ENCODE data around the gene HM13. TPM values are rescaled to one million over a fixed set of nuclear protein-coding genes. Genes with fewer than 3 reads are reported as not detected.
"Not testable (repeated sequence)": the region's sequence is repeated elsewhere in the genome, so short reads cannot be mapped to it uniquely, and the experiment has no call there.

HM13 gene
- polyA plus RNA-seq, 3 donors, result 130 to 147 (median 133) TPM

DNA sequence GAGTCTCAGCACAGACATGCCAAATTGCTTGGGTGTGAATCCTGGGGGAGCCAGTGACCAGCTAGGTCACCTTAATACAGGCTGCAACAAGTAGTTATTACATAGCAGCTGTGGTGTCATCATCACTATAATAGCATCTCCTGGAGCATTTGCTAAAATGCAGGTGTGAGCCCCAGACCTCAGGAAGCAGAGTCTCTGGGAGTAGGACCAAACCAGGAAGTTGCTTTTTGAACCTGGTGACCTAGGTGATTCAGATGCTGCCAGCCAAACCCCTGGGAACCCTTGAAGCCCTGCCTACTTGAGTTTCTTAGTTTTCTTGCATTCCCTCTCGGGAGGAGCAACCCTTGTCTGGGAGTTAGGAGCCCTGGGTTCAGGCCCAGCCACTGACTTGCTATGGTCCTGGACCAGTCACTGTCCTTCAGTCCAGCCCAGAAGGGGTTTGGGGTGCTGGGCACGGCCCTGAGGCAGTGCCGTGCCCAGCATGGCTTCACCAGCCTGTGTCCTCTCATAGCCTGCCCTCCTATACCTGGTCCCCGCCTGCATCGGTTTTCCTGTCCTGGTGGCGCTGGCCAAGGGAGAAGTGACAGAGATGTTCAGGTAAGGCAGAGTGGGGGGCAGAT lies 51.6 kb downstream of the HM13 start:
- DNase-seq (ENCODE audit: low read depth in 3 of 3, low spot score in 2 of 3), result no peak

DNA sequence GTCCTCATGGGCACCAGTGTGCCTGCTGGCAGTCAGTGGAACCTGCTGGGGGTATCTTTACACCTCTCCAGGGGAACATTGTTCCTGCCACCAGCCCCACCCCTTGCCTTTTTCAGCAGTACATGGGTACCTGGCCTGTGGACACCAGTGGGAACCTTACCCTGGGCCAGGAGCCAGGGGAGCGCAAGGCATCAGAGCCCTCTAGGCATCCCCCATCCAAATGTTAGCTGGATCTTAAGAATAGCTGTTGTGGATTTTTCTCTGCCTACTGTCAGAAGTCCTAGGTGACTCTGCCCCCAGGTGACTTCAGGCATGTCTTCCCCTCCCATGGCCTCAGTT lies 52.0 kb downstream of the HM13 start:
- DNase-seq (ENCODE audit: low read depth in 3 of 3, low spot score in 2 of 3), result no peak

DNA sequence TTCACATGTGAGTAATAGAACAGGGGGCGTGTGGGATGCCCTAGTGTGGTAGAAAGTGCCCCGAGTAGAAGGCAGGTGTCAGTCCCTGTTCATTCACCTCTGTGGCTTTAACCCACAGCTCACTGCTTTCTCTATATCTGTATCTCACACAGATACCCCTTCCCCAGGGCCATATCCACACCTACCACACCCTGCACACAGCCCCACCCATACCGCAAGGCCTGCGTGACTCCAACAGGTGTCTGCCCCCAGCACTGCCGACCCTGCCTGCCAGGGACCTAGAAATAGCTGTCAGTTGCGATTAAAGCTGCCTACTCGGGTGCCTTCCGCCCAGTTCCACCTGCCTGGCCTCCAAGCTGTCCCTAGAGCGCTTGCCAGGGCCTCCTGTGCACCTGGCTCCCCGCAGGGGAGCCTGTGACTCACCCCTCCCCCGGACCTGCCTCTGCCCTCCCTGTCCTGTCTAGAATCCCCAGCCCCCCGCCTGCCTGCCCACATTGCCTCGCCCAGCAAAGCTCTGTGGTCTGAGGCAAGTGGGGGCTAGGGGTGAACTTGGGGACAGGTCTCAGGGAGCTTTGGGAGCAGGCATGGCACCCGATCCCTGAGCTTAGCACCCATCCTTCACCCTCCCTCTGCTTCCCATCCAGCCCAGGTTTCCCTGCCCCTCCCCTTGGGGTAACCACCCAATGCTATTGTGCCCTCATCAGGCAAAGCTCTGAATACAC lies 52.6 kb downstream of the HM13 start:
- DNase-seq (ENCODE audit: low read depth in 3 of 3, low spot score in 2 of 3), result no peak

DNA sequence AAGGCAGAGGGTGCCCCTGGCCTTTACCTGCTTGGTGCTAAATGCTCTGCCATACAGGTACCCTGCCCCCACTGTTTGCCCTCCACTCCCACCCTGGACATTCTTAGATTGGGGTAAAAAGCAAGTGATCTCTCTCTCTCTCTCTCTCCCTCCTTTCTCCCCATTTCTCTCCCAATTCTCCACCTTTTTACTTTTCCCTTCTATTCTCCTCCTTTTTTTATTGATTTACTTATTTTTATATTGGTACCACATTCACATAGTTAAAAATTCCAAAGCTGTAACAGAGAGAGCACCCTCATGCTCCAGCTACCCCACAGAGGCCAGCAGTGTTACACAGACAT lies 53.1 kb downstream of the HM13 start:
- no peak for DNase-seq (ENCODE audit: low read depth in 3 of 3, low spot score in 2 of 3)

GRCh38 chr20:31568041-31568731 lies 53.9 kb downstream of the HM13 start:
- DNase-seq (ENCODE audit: low read depth in 3 of 3, low spot score in 2 of 3), result no peak

DNA sequence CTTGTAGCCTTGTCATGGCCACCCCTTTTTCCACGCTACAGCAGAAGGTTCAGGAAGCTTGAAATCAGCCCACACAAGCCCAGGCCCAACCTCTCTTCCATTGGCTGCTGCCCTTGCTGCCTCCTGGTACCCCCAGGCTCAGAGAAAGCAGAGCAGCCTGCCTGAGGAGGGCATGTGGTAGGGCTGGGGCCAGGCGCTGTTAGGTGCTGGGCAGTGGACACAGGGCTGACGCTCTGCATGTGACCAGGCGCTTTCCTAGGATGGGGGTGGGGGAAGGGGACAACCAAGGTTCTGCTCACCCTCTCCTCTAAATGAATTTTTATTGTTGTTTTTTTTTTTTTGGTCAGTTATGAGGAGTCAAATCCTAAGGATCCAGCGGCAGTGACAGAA lies 54.5 kb downstream of the HM13 start:
- no peak for DNase-seq (ENCODE audit: low read depth in 3 of 3, low spot score in 2 of 3)

GRCh38 chr20:31569163-31570020 lies 55.1 kb downstream of the HM13 start:
- DNase-seq (ENCODE audit: low read depth in 3 of 3, low spot score in 2 of 3), result no peak

DNA sequence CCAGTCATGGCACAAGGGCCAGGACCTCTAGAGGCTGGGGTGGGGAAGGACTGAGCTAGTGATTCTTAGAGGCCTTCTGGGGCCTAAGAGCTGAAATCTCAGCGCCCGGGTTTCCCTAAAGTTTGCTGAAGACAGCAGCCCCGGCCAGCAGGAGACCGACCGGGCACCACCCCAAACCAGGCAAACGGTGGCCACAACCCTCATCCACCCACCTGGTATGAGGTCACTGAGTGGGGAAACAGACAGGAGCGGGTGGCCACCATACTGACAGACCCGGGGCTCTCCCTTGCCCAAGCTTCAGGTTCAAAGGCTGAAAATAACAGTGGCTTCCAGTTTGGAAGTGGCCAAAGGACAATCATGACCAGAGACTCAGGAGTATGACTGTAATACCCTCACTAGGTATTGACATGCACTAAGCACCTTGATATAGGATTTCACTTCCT lies 55.8 kb downstream of the HM13 start:
- no peak for DNase-seq (ENCODE audit: low read depth in 3 of 3, low spot score in 2 of 3)

DNA sequence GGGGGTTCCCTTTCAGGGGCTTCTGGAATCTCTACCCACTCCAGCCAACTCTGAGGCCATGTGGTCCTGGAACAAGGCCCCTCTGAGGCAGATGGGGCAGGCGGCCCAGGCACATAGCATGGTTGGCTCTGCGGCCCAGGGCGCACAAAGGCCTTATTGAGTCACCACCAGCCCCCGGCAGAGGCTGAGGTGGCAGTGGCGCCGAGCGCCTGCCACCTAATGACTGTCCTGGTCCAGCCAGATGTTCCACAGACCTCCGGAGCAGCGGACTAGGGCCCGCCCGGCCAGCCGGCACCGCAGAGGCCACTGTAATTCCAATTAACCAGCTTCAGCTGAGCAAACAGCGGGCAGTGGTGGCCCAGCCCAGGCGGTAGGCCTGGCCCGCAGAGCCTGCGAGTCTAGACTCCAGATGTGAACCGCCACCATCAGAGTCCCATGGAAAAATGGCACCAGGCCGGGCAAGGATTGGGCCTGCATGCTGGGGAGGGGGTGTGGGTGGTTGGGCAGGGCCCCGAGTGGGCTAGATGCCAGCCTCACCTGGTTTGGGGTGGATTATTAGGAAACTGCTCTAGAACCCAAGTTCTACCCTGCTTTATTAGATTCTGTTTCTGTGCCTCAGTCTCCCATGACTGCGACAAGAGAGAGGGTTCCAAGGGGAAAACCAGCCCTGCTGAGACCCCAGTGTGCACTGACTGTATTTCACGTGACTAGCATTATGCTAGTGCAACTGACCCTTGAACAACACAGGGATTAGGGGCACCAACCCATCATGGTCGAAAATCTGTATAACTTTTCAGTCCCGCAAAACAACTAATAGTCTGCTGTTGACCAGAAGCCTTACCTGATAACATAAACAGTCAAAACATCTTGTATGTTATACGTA lies 56.7 kb downstream of the HM13 start:
- no peak for DNase-seq (ENCODE audit: low read depth in 3 of 3, low spot score in 2 of 3)

- DNase-seq (ENCODE audit: low read depth in 3 of 3, low spot score in 2 of 3), result no peak
Observed at GRCh38 chr20:31572042-31572700, 57.9 kb downstream of the HM13 start.

DNA sequence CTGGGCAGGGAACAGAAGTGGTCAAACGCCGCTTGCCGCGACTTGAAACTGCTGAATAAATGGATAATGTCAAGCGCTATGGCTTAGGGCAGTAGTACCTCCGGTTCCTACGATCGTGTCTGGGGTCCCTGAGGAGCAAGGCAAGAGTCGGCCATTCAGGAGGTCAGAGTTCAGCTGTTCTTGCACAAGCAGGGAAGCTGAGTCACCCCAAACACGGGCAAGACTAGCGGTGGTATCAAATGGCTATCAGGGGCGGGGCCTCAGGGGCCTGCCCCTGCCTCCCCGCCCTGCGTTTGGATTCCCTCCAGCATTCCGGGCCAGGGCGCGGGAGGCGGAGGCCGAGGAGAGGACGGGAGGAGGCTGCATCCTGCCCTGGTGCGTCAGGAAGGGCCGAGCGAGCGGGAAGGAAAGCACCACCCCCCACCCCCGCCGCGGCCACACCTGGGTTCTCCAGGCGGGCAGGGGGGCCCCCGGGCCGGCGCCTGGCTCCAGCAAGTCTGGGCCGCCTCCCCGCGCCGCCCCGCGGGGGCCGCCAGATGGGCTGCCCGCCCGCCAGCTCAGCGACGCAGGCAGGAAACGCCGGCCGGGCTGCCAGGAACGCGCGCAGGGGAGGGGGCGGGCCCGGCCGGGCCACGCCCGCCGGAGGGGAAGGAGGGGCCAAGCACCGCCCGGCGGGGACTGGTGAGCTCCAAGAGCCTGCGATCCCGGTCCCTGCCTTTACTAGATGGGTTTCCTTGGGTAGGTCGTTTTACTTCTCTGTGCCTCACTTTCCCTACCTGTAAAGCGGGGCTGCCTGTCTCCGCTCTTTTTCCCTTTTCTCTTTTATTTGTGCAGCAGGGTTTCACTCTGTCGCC lies 58.7 kb downstream of the HM13 start:
- peak; percentile 82 to 90 (median 90) for DNase-seq (ENCODE audit: low read depth in 3 of 3, low spot score in 2 of 3)

DNA sequence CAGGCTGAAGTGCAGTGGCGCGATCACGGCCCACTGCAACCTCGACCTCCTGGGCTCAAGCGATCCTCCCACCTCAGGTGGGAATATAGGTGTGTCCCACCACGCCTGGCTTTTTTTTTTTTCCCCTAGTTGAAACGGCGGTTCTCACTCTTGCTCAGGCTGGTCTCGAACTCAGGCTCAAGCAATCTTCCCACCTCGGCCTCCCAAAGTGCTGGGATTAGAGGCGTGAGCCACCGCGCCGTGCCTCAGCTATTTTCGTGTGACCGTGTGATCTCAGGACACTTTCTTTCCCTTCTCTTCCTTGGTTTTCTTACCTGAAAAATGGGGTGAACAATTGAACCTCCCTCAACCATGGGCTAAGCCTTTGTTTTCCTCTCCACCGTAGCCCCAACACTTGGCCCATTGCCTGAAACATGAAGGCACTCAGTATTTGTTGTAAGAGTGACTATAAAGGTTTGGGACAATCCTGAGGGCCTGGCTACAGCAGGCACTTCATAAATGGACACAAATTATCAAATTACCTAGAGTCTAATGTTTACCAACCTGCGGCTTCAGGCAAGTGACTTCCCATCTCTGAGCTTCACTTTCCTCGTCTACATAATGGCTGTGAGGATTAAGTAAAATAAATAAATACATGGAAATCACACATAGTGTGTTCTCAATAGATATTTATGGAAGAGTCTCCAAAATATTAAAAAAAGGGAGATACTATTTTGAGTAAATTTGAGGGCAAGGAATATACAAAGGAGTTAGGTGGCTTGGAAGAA lies 59.5 kb downstream of the HM13 start:
- no peak for DNase-seq (ENCODE audit: low read depth in 3 of 3, low spot score in 2 of 3)

GRCh38 chr20:31574986-31575385 lies 60.7 kb downstream of the HM13 start:
- not testable (repeated sequence) for DNase-seq (ENCODE audit: low read depth in 3 of 3, low spot score in 2 of 3)

DNA sequence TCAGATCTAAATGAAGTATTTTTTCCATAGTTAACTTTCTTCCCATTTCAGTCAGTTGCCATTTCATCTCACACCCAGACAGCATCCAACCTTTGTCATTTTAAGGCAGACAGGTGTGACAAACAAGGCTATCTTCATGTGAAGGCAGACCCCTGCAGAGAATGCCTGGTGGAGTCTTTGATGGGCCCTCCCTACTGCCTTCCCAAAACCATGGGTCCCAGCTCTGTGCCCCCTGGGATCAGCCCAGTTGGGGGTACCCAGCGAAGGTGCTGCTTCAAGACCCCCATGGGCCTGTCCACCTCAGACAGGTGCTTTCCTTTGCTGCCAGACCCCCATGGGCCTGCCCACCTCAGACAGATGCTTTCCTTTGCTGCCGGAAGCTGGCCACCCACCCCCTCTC lies 62.5 kb downstream of the HM13 start:
- no peak for DNase-seq (ENCODE audit: low read depth in 3 of 3, low spot score in 2 of 3)

DNA sequence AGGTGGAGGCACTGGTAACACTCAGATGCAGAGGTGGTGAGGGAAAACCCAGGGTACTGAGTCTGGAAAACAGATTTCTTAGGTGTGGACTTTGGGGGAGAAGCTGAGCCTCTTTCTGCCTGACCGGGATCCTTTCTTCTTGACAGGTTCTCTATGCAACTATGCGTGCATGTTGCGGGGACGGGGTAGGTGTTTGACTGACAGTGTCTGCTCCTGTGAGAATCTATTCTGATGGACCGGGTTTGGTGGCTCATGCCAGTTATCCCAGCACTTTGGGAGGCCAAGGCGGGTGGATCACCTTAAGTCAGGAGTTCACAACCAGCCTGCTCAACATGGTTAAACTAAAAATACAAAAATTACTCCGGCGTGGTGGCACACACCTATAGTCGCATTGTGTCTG lies 63.0 kb downstream of the HM13 start:
- no peak for DNase-seq (ENCODE audit: low read depth in 3 of 3, low spot score in 2 of 3)

GRCh38 chr20:31578448-31579138 lies 64.4 kb downstream of the HM13 start:
- no peak for DNase-seq (ENCODE audit: low read depth in 3 of 3, low spot score in 2 of 3)

- DNase-seq (ENCODE audit: low read depth in 3 of 3, low spot score in 2 of 3), result no peak
Observed at GRCh38 chr20:31579245-31579644, 65.0 kb downstream of the HM13 start.

Measured in right renal cortex interstitium (tissue), 3 donors.